HEK293 (cell line): ENCODE data around the gene GPT2.

Source experiments
- ZNF274 ChIP-seq, 2 experiments: fragments of 200-500 bp in 1 of 2; fragments of 450-650 bp in 1 of 2; sonication (Bioruptor generic) in 1 of 2; formaldehyde crosslinking in 1 of 2; IDR thresholded peaks; 2 replicates each; pipeline versions ENCODE4 v1.5.1 to v1.6.1; 2014 to 2016; ENCODE audit warnings: borderline replicate concordance in 1 of 2, inconsistent platforms in 1 of 2, low read length in 1 of 2, missing biosample characterization in 1 of 2, missing genetic modification characterization in 1 of 2
- ZNF501 ChIP-seq: fragments of 450-650 bp; formaldehyde crosslinking; IDR thresholded peaks from 2 replicates; pipeline ENCODE4 v1.5.1; 2016; ENCODE audit warnings: missing biosample characterization, missing genetic modification characterization

GRCh38 chr16:46889942-46890300 lies 5.8 kb downstream of the GPT2 start:
- no peak for TF ChIP-seq ZNF501 (tag by site-specific recombination)
- TF ChIP-seq ZNF274 (IDR thresholded peaks at IDR 0.05; ENCODE audit: low read length) = no peak
- no peak for TF ChIP-seq ZNF274 (tag by site-specific recombination; IDR thresholded peaks at IDR 0.05; ENCODE audit: borderline replicate concordance)
